MM.1S (cell line): ENCODE measurements around the gene CACNA1C.

Experiments used
- DNase-seq: peaks from one replicate; pipeline ENCODE4 v3.0.0-alpha.2; 2015
- H2AFZ ChIP-seq: fragments of 300-600 bp; sonication (generic); 2 replicates; pipeline ENCODE4 v1.6.0; 2016; ENCODE audit warnings: antibody characterized with exemption, low read length
- H3F3A ChIP-seq: fragments of 300-600 bp; sonication (generic); 2 replicates; pipeline ENCODE4 v1.6.1; 2016; ENCODE audit warnings: mild to moderate bottlenecking, antibody characterized with exemption, low read length, moderate library complexity, mixed read lengths; ENCODE audit not compliant: insufficient read depth
- H3K27ac ChIP-seq: fragments of 300-600 bp; sonication (generic); 2 replicates; pipeline ENCODE4 v1.5.1; 2016; ENCODE audit warnings: mild to moderate bottlenecking, low read length
- H3K27me3 ChIP-seq: fragments of 300-600 bp; sonication (generic); replicated peaks from 2 replicates; pipeline ENCODE4 v1.6.0; 2016; ENCODE audit warnings: low read length; ENCODE audit not compliant: insufficient read depth
- H3K36me3 ChIP-seq: fragments of 300-600 bp; sonication (generic); replicated peaks from 2 replicates; pipeline ENCODE4 v1.6.1; 2016; ENCODE audit warnings: mild to moderate bottlenecking, low read length, mixed read lengths; ENCODE audit not compliant: insufficient read depth
- H3K4me1 ChIP-seq: fragments of 300-600 bp; sonication (generic); 2 replicates; pipeline ENCODE4 v1.6.1; 2016; ENCODE audit warnings: low read length, mixed read lengths
- H3K4me2 ChIP-seq: fragments of 300-600 bp; sonication (generic); 2 replicates; pipeline ENCODE4 v1.6.0; 2016; ENCODE audit warnings: low read depth, low read length
- H3K4me3 ChIP-seq: fragments of 300-600 bp; sonication (generic); 2 replicates; pipeline ENCODE4 v1.5.1; 2016; ENCODE audit warnings: low read length, mixed read lengths
- H3K79me2 ChIP-seq: fragments of 300-600 bp; sonication (generic); 2 replicates; pipeline ENCODE4 v1.6.1; 2016; ENCODE audit warnings: mixed run types, low read length, mixed read lengths
- H3K9ac ChIP-seq: fragments of 300-600 bp; sonication (generic); 2 replicates; pipeline ENCODE4 v1.6.1; 2016; ENCODE audit warnings: low read length, mixed read lengths
- H3K9me2 ChIP-seq: fragments of 300-600 bp; sonication (generic); replicated peaks from 2 replicates; pipeline ENCODE4 v1.6.1; 2016; ENCODE audit warnings: mild to moderate bottlenecking, low read length, mixed read lengths; ENCODE audit not compliant: insufficient read depth
- H3K9me3 ChIP-seq: fragments of 300-600 bp; sonication (generic); replicated peaks from 2 replicates; pipeline ENCODE4 v1.6.1; 2016; ENCODE audit warnings: mild to moderate bottlenecking, low read length, mixed read lengths; ENCODE audit not compliant: insufficient read depth
- H4K20me1 ChIP-seq: fragments of 300-600 bp; sonication (generic); 2 replicates; pipeline ENCODE4 v1.6.1; 2016; ENCODE audit warnings: mild to moderate bottlenecking, low read length, moderate library complexity, mixed read lengths; ENCODE audit not compliant: insufficient read depth
- CTCF ChIP-seq: fragments of 300-600 bp; sonication (generic); IDR thresholded peaks from 2 replicates; pipeline ENCODE4 v1.5.1; 2016; ENCODE audit warnings: antibody characterized with exemption, low read length, mixed read lengths
- EZH2 ChIP-seq: fragments of 300-600 bp; sonication (generic); optimal IDR thresholded peaks from 2 replicates; pipeline ENCODE3; 2017; ENCODE audit warnings: low read depth, mild to moderate bottlenecking, antibody characterized with exemption, low read length, mixed read lengths
- EZH2phosphoT487 ChIP-seq: fragments of 300-600 bp; sonication (generic); IDR thresholded peaks from 2 replicates; pipeline ENCODE4 v1.6.1; 2018; ENCODE audit warnings: antibody characterized with exemption, low read length

CACNA1C gene

GRCh38 chr12:2667716-2668440 lies 615.1 kb downstream of the CACNA1C start:
- H4K20me1 ChIP-seq = no peaks in the 10 kb centered on the region
- no peaks in the 10 kb centered on the region for H3K4me1 ChIP-seq
- no peak overlapping the region for H3K27ac ChIP-seq
- H3K27me3 ChIP-seq = no peaks in the 10 kb centered on the region
- no peaks in the 10 kb centered on the region for H3K9me3 ChIP-seq
- H2AFZ ChIP-seq = no peak overlapping the region
- H3K4me2 ChIP-seq = no peak overlapping the region
- TF ChIP-seq CTCF = no peak
- TF ChIP-seq EZH2 = no peak
- TF ChIP-seq EZH2phosphoT487 = no peak
- no peak for DNase-seq
- no peaks in the 10 kb centered on the region for H3K79me2 ChIP-seq
- no peaks in the 10 kb centered on the region for H3K9me2 ChIP-seq
- H3K9ac ChIP-seq = no peak overlapping the region
- no peaks in the 10 kb centered on the region for H3K36me3 ChIP-seq
- H3K4me3 ChIP-seq = no peak overlapping the region
- H3F3A ChIP-seq = no peaks in the 10 kb centered on the region

- Histone ChIP-seq H3K9me3 (no peaks in the 10 kb centered on the region), H3K79me2 (no peaks in the 10 kb centered on the region), H3K27me3 (no peaks in the 10 kb centered on the region), H3K9me2 (no peaks in the 10 kb centered on the region), H3F3A (no peaks in the 10 kb centered on the region), H4K20me1 (no peaks in the 10 kb centered on the region), H3K4me1 (no peaks in the 10 kb centered on the region), H3K36me3 (no peaks in the 10 kb centered on the region), H3K9ac (no peak overlapping the region), H3K4me3 (no peak overlapping the region), H3K27ac (no peak overlapping the region), H3K4me2 (no peak overlapping the region), H2AFZ (no peak overlapping the region)
- no peak for DNase-seq
- TF ChIP-seq CTCF = no peak
- no peak for TF ChIP-seq EZH2phosphoT487
- TF ChIP-seq EZH2 = no peak
These were observed 616.0 kb downstream of the CACNA1C start for GRCh38 chr12:2668816-2669215.

DNA sequence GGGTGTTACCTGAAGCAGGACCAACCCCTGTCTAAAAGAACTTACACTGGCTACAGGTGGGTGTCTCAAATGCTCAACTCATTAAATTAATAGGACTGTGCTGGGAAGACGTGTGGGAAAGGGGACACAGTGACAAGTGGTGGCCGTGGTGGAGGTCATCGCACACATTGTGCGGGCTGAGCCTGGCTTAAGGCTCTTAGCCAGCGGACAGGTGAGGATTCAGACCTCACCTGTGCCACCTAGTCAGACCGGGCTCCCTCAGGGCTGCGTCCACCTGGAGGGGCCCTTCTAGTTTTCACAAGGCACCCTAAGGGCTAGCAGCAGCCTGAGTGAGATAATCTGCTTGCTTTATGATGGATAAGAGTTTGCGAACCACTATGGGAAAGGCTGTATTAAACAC lies 616.8 kb downstream of the CACNA1C start:
- Histone ChIP-seq H3K9me3 (no peaks in the 10 kb centered on the region), H3K79me2 (no peaks in the 10 kb centered on the region), H3K4me2 (no peak overlapping the region), H3F3A (no peaks in the 10 kb centered on the region), H2AFZ (no peak overlapping the region), H3K36me3 (no peaks in the 10 kb centered on the region), H3K9me2 (no peaks in the 10 kb centered on the region), H4K20me1 (no peaks in the 10 kb centered on the region), H3K4me1 (no peaks in the 10 kb centered on the region), H3K4me3 (no peak overlapping the region), H3K9ac (no peak overlapping the region), H3K27ac (no peak overlapping the region), H3K27me3 (no peaks in the 10 kb centered on the region)
- no peak for TF ChIP-seq EZH2phosphoT487
- no peak for TF ChIP-seq EZH2
- TF ChIP-seq CTCF = no peak
- DNase-seq = no peak
